SIG-M5 (cell line): ENCODE results near the gene ASIC2.

Experiments used
- DNase-seq: peaks from one replicate; lab custom pipeline; 2025; lab: John Stamatoyannopoulos, UW

The ASIC2 gene

GRCh38 chr17:33242375-33243124, 50.5 kb downstream of the ASIC2 start:
- no peak for DNase-seq

- DNase-seq: no peak
Measured at GRCh38 chr17:33241390-33241789, 51.7 kb downstream of the ASIC2 start.

- DNase-seq: no peak
Measured at GRCh38 chr17:33240362-33240761, 52.7 kb downstream of the ASIC2 start.

GRCh38 chr17:33239702-33240101, 53.4 kb downstream of the ASIC2 start:
- no peak for DNase-seq

- DNase-seq: no peak
Measured at GRCh38 chr17:33234930-33235685, 58.0 kb downstream of the ASIC2 start.

GRCh38 chr17:33234233-33234632, 58.9 kb downstream of the ASIC2 start:
- DNase-seq: no peak

GRCh38 chr17:33233811-33234177, 59.3 kb downstream of the ASIC2 start:
- no peak for DNase-seq

GRCh38 chr17:33229499-33229898, 63.6 kb downstream of the ASIC2 start:
- no peak for DNase-seq

- DNase-seq: no peak
Measured at GRCh38 chr17:33229028-33229427, 64.1 kb downstream of the ASIC2 start.

GRCh38 chr17:33228548-33228947, 64.5 kb downstream of the ASIC2 start:
- DNase-seq: no peak

- DNase-seq: no peak
Measured at GRCh38 chr17:33227911-33228310, 65.2 kb downstream of the ASIC2 start.

- DNase-seq: no peak
Measured at GRCh38 chr17:33225994-33226393, 67.1 kb downstream of the ASIC2 start.

- no peak for DNase-seq
Measured at GRCh38 chr17:33225509-33225908, 67.6 kb downstream of the ASIC2 start.

GRCh38 chr17:33220036-33220435, 73.1 kb downstream of the ASIC2 start:
- no peak for DNase-seq

- DNase-seq: no peak
Measured at GRCh38 chr17:33218698-33219601, 74.1 kb downstream of the ASIC2 start.

- no peak for DNase-seq
Measured at GRCh38 chr17:33217891-33218290, 75.2 kb downstream of the ASIC2 start.

- no peak for DNase-seq
Measured at GRCh38 chr17:33214996-33215395, 78.1 kb downstream of the ASIC2 start.

GRCh38 chr17:33210285-33210684, 82.8 kb downstream of the ASIC2 start:
- no peak for DNase-seq

GRCh38 chr17:33209671-33210070, 83.4 kb downstream of the ASIC2 start:
- DNase-seq: no peak

- no peak for DNase-seq
Measured at GRCh38 chr17:33207231-33207630, 85.9 kb downstream of the ASIC2 start.

GRCh38 chr17:33205552-33205951, 87.5 kb downstream of the ASIC2 start:
- no peak for DNase-seq

- no peak for DNase-seq
Measured at GRCh38 chr17:33204701-33205100, 88.4 kb downstream of the ASIC2 start.

GRCh38 chr17:33204156-33204555, 88.9 kb downstream of the ASIC2 start:
- no peak for DNase-seq
